ENCODE results near the gene MAS1. TPM values are rescaled to one million over a fixed set of nuclear protein-coding genes. Genes with fewer than 3 reads are reported as not detected.

Gene MAS1
- total RNA-seq, 4 donors from 2014 or later = not detected

- no peak for TF ChIP-seq POLR2A (IDR thresholded peaks at IDR 0.05)
- no peak for TF ChIP-seq EP300 (IDR thresholded peaks at IDR 0.05)
- WGBS, 2 donors = 88 to 91% methylated on average over 6 of the region's 6 CpGs
- Histone ChIP-seq H3K4me3 (no peak overlapping the region), H3K27ac (no peak overlapping the region), H3K9me3 (peaks cover 0 to 8% (median 0%) of the 10 kb centered on the region in 4 donors), H3K27me3 (peaks cover 0 to 8% of the 10 kb centered on the region in 2 donors), H3K36me3 (no peaks in the 10 kb centered on the region), H3K4me1 (no peaks in the 10 kb centered on the region)
- no peak for DNase-seq (ENCODE audit: low spot score in 2 of 2)
Observed at GRCh38 chr6:159913862-159914564, 23.2 kb downstream of the MAS1 start.

GRCh38 chr6:159914565-159914923 is 23.8 kb downstream of the MAS1 start:
- Histone ChIP-seq H3K27me3 (peaks cover 0 to 8% of the 10 kb centered on the region in 2 donors), H3K9me3 (peaks cover 0 to 8% (median 0%) of the 10 kb centered on the region in 4 donors), H3K4me3 (no peak overlapping the region), H3K4me1 (no peaks in the 10 kb centered on the region), H3K36me3 (no peaks in the 10 kb centered on the region), H3K27ac (no peak overlapping the region)
- WGBS, 2 donors = 93 to 100% methylated on average over 3 of the region's 3 CpGs
- TF ChIP-seq POLR2A (IDR thresholded peaks at IDR 0.05) = no peak
- TF ChIP-seq CTCF (IDR thresholded peaks at IDR 0.05) = no peak
- TF ChIP-seq EP300 (IDR thresholded peaks at IDR 0.05) = no peak
- DNase-seq (ENCODE audit: low spot score in 2 of 2) = no peak

- H3K4me1 ChIP-seq = no peaks in the 10 kb centered on the region
- WGBS, 2 donors = 79 to 83% methylated on average over 2 of the region's 2 CpGs
- no peaks in the 10 kb centered on the region for H3K36me3 ChIP-seq
- no peak for TF ChIP-seq CTCF (IDR thresholded peaks at IDR 0.05)
- no peak for TF ChIP-seq EP300 (IDR thresholded peaks at IDR 0.05)
- TF ChIP-seq POLR2A (IDR thresholded peaks at IDR 0.05) = no peak
- H3K27me3 ChIP-seq = peaks cover 0 to 8% of the 10 kb centered on the region in 2 donors
- H3K4me3 ChIP-seq = no peak overlapping the region
- peaks cover 0 to 8% (median 0%) of the 10 kb centered on the region in 4 donors for H3K9me3 ChIP-seq
- no peak for DNase-seq (ENCODE audit: low spot score in 2 of 2)
- H3K27ac ChIP-seq = no peak overlapping the region
Observed at GRCh38 chr6:159915397-159915796, 24.6 kb downstream of the MAS1 start.

GRCh38 chr6:159916237-159916636 is 25.4 kb downstream of the MAS1 start:
- DNase-seq (ENCODE audit: low spot score in 2 of 2) = no peak
- H3K9me3 ChIP-seq = peaks cover 0 to 8% (median 0%) of the 10 kb centered on the region in 4 donors
- peaks cover 0 to 8% of the 10 kb centered on the region in 2 donors for H3K27me3 ChIP-seq
- H3K27ac ChIP-seq = no peak overlapping the region
- WGBS, 2 donors = 79 to 90% methylated on average over 4 of the region's 4 CpGs
- TF ChIP-seq EP300 (IDR thresholded peaks at IDR 0.05) (no peak), CTCF (IDR thresholded peaks at IDR 0.05) (no peak), POLR2A (IDR thresholded peaks at IDR 0.05) (no peak)
- no peaks in the 10 kb centered on the region for H3K36me3 ChIP-seq
- H3K4me3 ChIP-seq = no peak overlapping the region
- no peaks in the 10 kb centered on the region for H3K4me1 ChIP-seq

GRCh38 chr6:159916752-159917151 is 26.0 kb downstream of the MAS1 start:
- 60 to 72% methylated on average over 9 of the region's 9 CpGs for WGBS, 2 donors
- DNase-seq (ENCODE audit: low spot score in 2 of 2) = no peak
- TF ChIP-seq EP300 (IDR thresholded peaks at IDR 0.05) (no peak), CTCF (IDR thresholded peaks at IDR 0.05) (no peak), POLR2A (IDR thresholded peaks at IDR 0.05) (no peak)
- no peaks in the 10 kb centered on the region for H3K36me3 ChIP-seq
- no peak overlapping the region for H3K27ac ChIP-seq
- no peak overlapping the region for H3K4me3 ChIP-seq
- peaks cover 0 to 8% (median 0%) of the 10 kb centered on the region in 4 donors for H3K9me3 ChIP-seq
- H3K4me1 ChIP-seq = no peaks in the 10 kb centered on the region
- H3K27me3 ChIP-seq = peaks cover 0 to 3% of the 10 kb centered on the region in 2 donors

Data from tibial nerve (tissue), 4 donors.